GM12878 (cell line): ENCODE results near the gene DENND6A. TPM values are rescaled to one million over a fixed set of nuclear protein-coding genes. Genes with fewer than 3 reads are reported as not detected.

ENCODE experiments used
- ATAC-seq: fragments of 200-7000 bp; cut with Tn5 transposase; 3 replicates; pipeline ENCODE4 v1.9.1; 2020; ENCODE audit warnings: mild to moderate bottlenecking, moderate library complexity
- BruUV-seq: library from RNA; stranded (reverse); fragments of 400-500 nt; replicated peaks from 2 replicates; lab custom pipeline; 2021; lab: Mats Ljungman, UMichigan
- CTCF ChIA-PET: fragments of 300-600 bp; sonication (Branson Sonifier 250); formaldehyde crosslinking; extraction: SDS; loops from one replicate; lab custom pipeline; 2021; ENCODE audit warnings: inconsistent platforms; lab: Yijun Ruan, JAX
- POLR2A ChIA-PET: fragments of 350-600 bp; formaldehyde crosslinking; extraction: SDS; loops from one replicate; lab custom pipeline; 2021; ENCODE audit warnings: inconsistent platforms; lab: Charles Lee
- RAD21 ChIA-PET: fragments of 300-600 bp; sonication (Branson Sonifier 250); formaldehyde crosslinking; loops from one replicate; lab custom pipeline; 2023; ENCODE audit warnings: antibody characterized with exemption; ENCODE audit not compliant: unreplicated experiment; lab: Charles Lee
- SMC1A ChIA-PET: fragments of 300-600 bp; sonication (Branson Sonifier 250); formaldehyde crosslinking; loops from one replicate; lab custom pipeline; 2023; ENCODE audit not compliant: unreplicated experiment, uncharacterized antibody; lab: Charles Lee
- DNase-seq: peaks from one replicate; pipeline ENCODE4 v3.0.0-alpha.2; 2011; ENCODE audit warnings: low read depth, low spot score
- FAIRE-seq: peaks from 3 replicates; lab custom pipeline; 2011; peaks lifted over from hg19 to GRCh38; lab: Jason Lieb, UNC
- H2AFZ ChIP-seq: 2 replicates; pipeline ENCODE4 v1.6.0; 2011; ENCODE audit warnings: low read depth, low read length, control low read depth; ENCODE audit not compliant: control insufficient read depth
- H3K27ac ChIP-seq: 2 replicates; pipeline ENCODE4 v1.5.1; 2011; ENCODE audit warnings: control low read depth; ENCODE audit not compliant: control insufficient read depth, insufficient read depth
- H3K27me3 ChIP-seq, 2 experiments: replicated peaks in 1 of 2; 2 replicates each; pipeline versions ENCODE4 v1.6.0 to v1.6.1; 2011; ENCODE audit warnings: low read length in 1 of 2; ENCODE audit not compliant: control insufficient read depth in 2 of 2, insufficient read depth in 2 of 2
- H3K36me3 ChIP-seq, 2 experiments: 2 replicates each; pipeline ENCODE4 v1.5.1; 2011; ENCODE audit warnings: low read length in 1 of 2; ENCODE audit not compliant: control insufficient read depth in 2 of 2, insufficient read depth in 2 of 2
- H3K4me1 ChIP-seq: 2 replicates; pipeline ENCODE4 v1.6.1; 2011; ENCODE audit warnings: mild to moderate bottlenecking, low read length, moderate library complexity, mixed read lengths; ENCODE audit not compliant: control insufficient read depth, insufficient read depth
- H3K4me2 ChIP-seq: 2 replicates; pipeline ENCODE4 v1.6.0; 2011; ENCODE audit warnings: control low read depth; ENCODE audit not compliant: control insufficient read depth, insufficient read depth
- H3K4me3 ChIP-seq: fragments of 200-600 bp; sonication (generic); 2 replicates; pipeline ENCODE4 v1.5.1; 2016
- H3K79me2 ChIP-seq: 2 replicates; pipeline ENCODE4 v1.6.0; 2011; ENCODE audit warnings: low read length; ENCODE audit not compliant: control insufficient read depth, insufficient read depth
- H3K9ac ChIP-seq: 2 replicates; pipeline ENCODE4 v1.8.0; 2011; ENCODE audit warnings: low read length, control low read depth, mixed read lengths; ENCODE audit not compliant: control insufficient read depth, insufficient read depth
- H3K9me3 ChIP-seq: replicated peaks from 3 replicates; pipeline ENCODE4 v1.5.1; 2011; ENCODE audit warnings: mild to moderate bottlenecking, low read length; ENCODE audit not compliant: control insufficient read depth, insufficient read depth
- H4K20me1 ChIP-seq: 2 replicates; pipeline ENCODE4 v1.6.0; 2011; ENCODE audit not compliant: control insufficient read depth, insufficient read depth
- CUX1 ChIP-seq: IDR thresholded peaks from 2 replicates; pipeline ENCODE4 v1.6.1; 2012; ENCODE audit warnings: improper control_type of control experiment, low read depth, low read length; ENCODE audit not compliant: insufficient replicate concordance
- FOXK2 ChIP-seq: fragments of 450-650 bp; IDR thresholded peaks from 2 replicates; pipeline ENCODE4 v1.6.1; 2017; ENCODE audit warnings: mild to moderate bottlenecking, moderate library complexity
- MXI1 ChIP-seq: fragments of 150-350 bp; IDR thresholded peaks from 2 replicates; pipeline ENCODE4 v1.6.1; 2011; ENCODE audit warnings: low read depth, mild to moderate bottlenecking, inconsistent platforms, low read length, improper control_type of control experiment
- PKNOX1 ChIP-seq: fragments of 450-650 bp; IDR thresholded peaks from 2 replicates; pipeline ENCODE4 v1.6.1; 2016; ENCODE audit warnings: mild to moderate bottlenecking
- SPI1 ChIP-seq: IDR thresholded peaks from 2 replicates; pipeline ENCODE4 v1.6.1; 2011; ENCODE audit warnings: low read depth, mild to moderate bottlenecking, low read length, moderate library complexity, borderline replicate concordance; ENCODE audit not compliant: insufficient read depth
- ZZZ3 ChIP-seq: IDR thresholded peaks from 2 replicates; pipeline ENCODE4 v1.6.1; 2011; ENCODE audit warnings: low read depth; ENCODE audit not compliant: control insufficient read depth, insufficient read length
- WGBS: methylation state at CpG from one replicate; pipeline ENCODE4 v1.1.6; 2016; ENCODE audit warnings: low lambda C conversion rate; ENCODE audit not compliant: insufficient replicate concordance, insufficient coverage; ENCODE audit errors: missing lambda C conversion rate; 5-methylcytosine and 5-hydroxymethylcytosine counted together
- in situ Hi-C: fragments of 300-500 bp; cut with MboI; formaldehyde crosslinking; loops from 9 replicates; pipeline ENCODE4 v1.14.3; 2018; ENCODE audit warnings: mixed read lengths
- intact Hi-C: fragments of 100-400 bp; cut with micrococcal nuclease; formaldehyde crosslinking; loops from one replicate; pipeline ENCODE4 v1.14.2; 2022; ENCODE audit not compliant: unreplicated experiment
- polyA plus RNA-seq, 11 experiments: library from polyadenylated mRNA; depleted of rRNA in 4 of 11; unstranded in 6 of 11; stranded (reverse) in 5 of 11; fragments of >200 nt; fragmentation: Nextera tagmentation in 4 of 11; fragmentation: Illumina TruSeq in 1 of 11; extraction: Ambion mirVana in 4 of 11; extraction: Trizol in 1 of 11; gene quantifications; 1 replicate in 1 of 11; 2 replicates in 10 of 11; pipeline versions ENCODE4 v1.2.1 to v1.2.3, GENCODE V29; 2011 to 2016; ENCODE audit warnings: inconsistent platforms in 2 of 11, missing spikeins in 2 of 11, low read depth in 1 of 11
- total RNA-seq, 4 experiments: library from RNA; depleted of rRNA in 3 of 4; stranded (reverse); fragments of >200 nt in 3 of 4; fragmentation: Illumina TruSeq in 1 of 4; extraction: Trizol in 1 of 4; gene quantifications; 2 replicates each; pipeline versions ENCODE4 v1.2.1 to v1.2.3, GENCODE V29; 2013 to 2021

The DENND6A gene
- total and polyA plus RNA-seq, 10 of the 15 experiments (the other 5 are each of a cell fraction or from before 2014, with no cell fraction given) = 1.8 to 15.3 (median 10.3) TPM

DNA sequence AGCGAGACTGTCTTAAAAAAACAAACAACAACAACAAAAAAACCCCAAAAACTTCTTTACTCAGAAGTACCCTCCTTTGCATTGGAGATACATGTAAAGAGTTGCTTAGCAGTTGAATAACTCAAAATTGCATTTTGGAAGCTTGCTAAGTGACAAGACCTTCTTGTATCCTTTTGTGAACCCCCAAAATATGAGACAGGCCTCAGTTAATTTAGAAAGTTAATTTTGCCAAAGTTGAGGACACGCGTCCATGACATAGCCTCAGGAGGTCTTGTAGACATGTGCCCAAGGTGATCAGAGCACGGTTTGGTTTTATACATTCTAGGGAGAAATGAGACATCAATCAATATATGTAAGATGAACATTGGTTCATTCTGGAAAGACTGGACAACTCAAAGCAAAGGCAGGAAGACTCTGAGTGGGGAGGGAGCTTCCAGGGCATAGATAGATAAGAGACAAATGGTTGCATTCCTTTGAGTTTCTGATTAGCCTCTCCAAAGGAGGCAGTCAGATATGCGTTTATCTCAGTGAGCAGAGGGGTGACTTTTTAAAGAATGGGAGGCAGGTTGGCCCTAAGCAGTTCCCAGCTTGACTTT, 94.0 kb downstream of the DENND6A start:
- BruUV-seq = no TSS peak
- Histone ChIP-seq H3K27ac (peak overlapping the region; percentile 94), H3K4me3 (peak overlapping the region; percentile 77), H3K4me1 (no peaks in the 10 kb centered on the region), H2AFZ (peak overlapping the region; percentile 2; the same call in 1 of the 2 replicates), H3K9ac (peak overlapping the region; percentile 89), H3K9me3 (no peaks in the 10 kb centered on the region), H3K36me3 (no peaks in the 10 kb centered on the region; a peak in 1 of 4 replicates), H3K79me2 (peaks cover 50% of the 10 kb centered on the region), H4K20me1 (no peaks in the 10 kb centered on the region), H3K27me3 (no peaks in the 10 kb centered on the region), H3K4me2 (peak overlapping the region; percentile 53)
- FAIRE-seq = no peak
- in situ Hi-C loops = no loop called here
- no peak for DNase-seq
- ATAC-seq = no peak
- ChIA-PET POLR2A (interaction anchor here (0.6 to 5.0 kb wide), 5 partner anchors 43 to 902 kb away, joined by 3 to 36 read pairs (median 5); partner anchors contain the start of gene PDE12), CTCF (interaction anchor here (0.6 to 1.3 kb wide), 3 partner anchors 227 to 254 kb away, joined by 3 to 5 read pairs (median 4); no protein-coding TSS in a partner anchor), SMC1A (interaction anchor here (0.6 to 2.2 kb wide), 8 partner anchors 25 to 254 kb away, joined by 3 to 6 read pairs (median 4); partner anchors contain the start of gene SLMAP), RAD21 (interaction anchor here (0.7 to 2.7 kb wide), 7 partner anchors 72 to 227 kb away, joined by 3 to 10 read pairs (median 4); no protein-coding TSS in a partner anchor)
- 20% methylated on average over 5 of the region's 5 CpGs for WGBS
- intact Hi-C loops = loop anchor here (5.0 kb wide), 2 partner anchors 73 to 158 kb away; partner anchors contain the start of gene SLMAP
- TF ChIP-seq MXI1 = no peak
- no peak for TF ChIP-seq FOXK2
- TF ChIP-seq SPI1 = no peak
- TF ChIP-seq CUX1 = no peak
- TF ChIP-seq PKNOX1 = no peak
- TF ChIP-seq ZZZ3 = no peak
